ENCODE measurements around the gene PLXNA3.

The PLXNA3 gene

GRCh38 chrX:154434394-154435168 lies 23.5 kb upstream of the PLXNA3 start:
- no peak for DNase-seq (ENCODE audit: low read depth in 2 of 2)
- TF ChIP-seq CTCF (IDR thresholded peaks at IDR 0.05; ENCODE audit: low read depth, low read length) = no peak

GRCh38 chrX:154435171-154435733 lies 22.8 kb upstream of the PLXNA3 start:
- no peak overlapping the region for H3K4me3 ChIP-seq (replicated peaks in 1 of 2; ENCODE audit: low read depth in 2 of 2, low read length in 2 of 2)
- TF ChIP-seq CTCF (IDR thresholded peaks at IDR 0.05; ENCODE audit: low read depth, low read length) = no peak
- no peak for DNase-seq (ENCODE audit: low read depth in 2 of 2)

More at GRCh38 chrX:154434394-154435168, 23.5 kb upstream of the PLXNA3 start:
- H3K4me3 ChIP-seq (replicated peaks in 1 of 2; ENCODE audit: low read depth in 2 of 2, low read length in 2 of 2) = no peak overlapping the region

- DNase-seq (ENCODE audit: low read depth in 2 of 2) = peak in 1 of 2 donors; percentile 50
- peak overlapping the region; percentile 17 to 70 for H3K4me3 ChIP-seq (replicated peaks in 1 of 2; ENCODE audit: low read depth in 2 of 2, low read length in 2 of 2)
- no peak for TF ChIP-seq CTCF (IDR thresholded peaks at IDR 0.05; ENCODE audit: low read depth, low read length)
Observed at GRCh38 chrX:154436374-154436982, 21.6 kb upstream of the PLXNA3 start.

- peak; percentile 59 to 65 for DNase-seq (ENCODE audit: low read depth in 2 of 2)
- peak within 1 kb of the TSS; percentile 67 to 70 for H3K4me3 ChIP-seq (replicated peaks in 1 of 2; ENCODE audit: low read depth in 2 of 2, low read length in 2 of 2)
- TF ChIP-seq CTCF (IDR thresholded peaks at IDR 0.05; ENCODE audit: low read depth, low read length) = no peak
Observed at GRCh38 chrX:154436983-154437752, 20.9 kb upstream of the PLXNA3 start, which contains the start of gene GDI1. Gene GDI1, plus strand, starts transcription at chrX:154437154. Its CDS starts 101 bp downstream, at chrX:154437255.

- no peak for DNase-seq (ENCODE audit: low read depth in 2 of 2)
- TF ChIP-seq CTCF (IDR thresholded peaks at IDR 0.05; ENCODE audit: low read depth, low read length) = no peak
- peak overlapping the region; percentile 67 to 70 for H3K4me3 ChIP-seq (replicated peaks in 1 of 2; ENCODE audit: low read depth in 2 of 2, low read length in 2 of 2)
Observed at GRCh38 chrX:154437971-154438893, 19.8 kb upstream of the PLXNA3 start.

Measured in cardiac fibroblast (primary cell).